A204.1 (cell line): ENCODE results near the gene VENTX.

Experiments used
- FAIRE-seq: peaks from 2 replicates; lab custom pipeline; 2012; peaks lifted over from hg19 to GRCh38; lab: Jason Lieb, UNC

VENTX gene

DNA sequence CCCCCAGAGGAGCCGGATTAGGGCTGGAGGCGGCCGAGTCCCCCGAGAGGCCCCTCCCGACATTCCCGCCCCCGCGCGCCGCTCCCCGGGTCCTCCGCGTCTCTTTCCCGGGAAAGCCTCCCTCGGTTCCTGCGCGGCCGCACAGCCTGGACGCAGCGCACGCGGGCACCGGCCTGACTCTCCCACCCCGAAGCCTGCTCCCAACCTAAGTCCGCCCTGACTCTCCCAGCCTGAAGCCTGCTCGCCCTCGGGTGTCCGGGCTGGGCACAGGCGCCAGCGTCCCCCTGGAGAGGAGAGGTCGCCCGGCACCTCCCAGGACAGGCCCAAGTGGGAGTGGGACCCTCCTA is 441 bp upstream of the VENTX start:
- FAIRE-seq = no peak

DNA sequence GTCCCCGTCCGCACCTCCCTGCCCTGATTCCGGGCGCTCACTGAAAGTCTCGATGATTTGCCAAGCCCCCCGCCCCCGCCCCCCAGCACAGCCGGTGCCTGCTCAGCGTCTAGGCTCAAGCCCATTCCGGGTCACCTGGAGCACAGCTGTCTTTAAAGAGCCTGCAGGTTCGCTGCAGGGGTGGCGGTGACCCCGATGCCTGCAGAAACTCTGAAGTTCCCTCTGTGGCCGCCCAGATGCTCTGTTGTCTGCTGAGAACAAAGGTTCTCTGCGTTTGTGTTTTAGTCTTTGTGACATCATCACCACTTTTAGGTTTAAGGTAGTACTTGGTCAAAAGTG is 780 bp downstream of the VENTX start:
- FAIRE-seq = no peak

DNA sequence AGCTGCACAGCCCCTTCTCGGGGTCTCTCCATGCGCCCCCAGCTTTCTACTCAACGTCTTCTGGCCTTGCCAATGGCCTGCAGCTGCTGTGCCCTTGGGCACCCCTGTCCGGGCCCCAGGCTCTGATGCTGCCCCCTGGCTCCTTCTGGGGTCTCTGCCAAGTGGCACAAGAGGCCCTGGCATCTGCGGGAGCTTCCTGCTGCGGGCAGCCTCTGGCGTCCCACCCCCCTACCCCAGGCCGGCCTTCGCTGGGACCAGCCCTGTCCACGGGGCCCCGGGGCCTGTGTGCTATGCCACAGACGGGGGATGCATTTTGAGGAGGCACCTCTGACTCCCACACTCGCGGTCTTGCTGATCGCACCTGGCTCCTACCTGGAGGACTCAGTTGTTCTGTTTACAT is 2.3 kb downstream of the VENTX start:
- FAIRE-seq = no peak

GRCh38 chr10:133241501-133242205 is 4.0 kb downstream of the VENTX start:
- no peak for FAIRE-seq

- no peak for FAIRE-seq
Measured at GRCh38 chr10:133242611-133243356, 5.1 kb downstream of the VENTX start.

GRCh38 chr10:133243593-133243992 is 5.9 kb downstream of the VENTX start:
- FAIRE-seq = no peak

- no peak for FAIRE-seq
Measured at GRCh38 chr10:133245439-133246235, 8.0 kb downstream of the VENTX start.

DNA sequence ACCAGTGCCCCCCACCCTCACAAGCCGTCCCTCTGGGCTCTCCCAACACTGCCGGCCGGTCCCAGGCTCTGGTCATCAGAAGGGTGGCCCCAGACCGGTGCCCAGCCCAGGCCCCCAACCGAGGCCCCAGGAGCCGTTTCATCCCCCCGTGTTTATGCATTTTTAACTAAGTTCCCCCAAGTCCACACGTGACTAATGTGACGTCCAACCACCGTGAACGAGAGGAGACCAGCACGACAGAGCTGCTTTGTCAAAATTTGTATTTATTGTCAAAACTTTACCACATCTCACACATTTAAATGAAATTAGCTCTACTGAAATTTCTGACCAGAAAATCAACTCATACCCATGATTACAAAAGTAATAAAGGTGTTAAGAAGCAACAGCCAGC is 8.6 kb downstream of the VENTX start:
- no peak for FAIRE-seq

- FAIRE-seq = no peak
Measured at GRCh38 chr10:133247681-133248333, 10.2 kb downstream of the VENTX start.

GRCh38 chr10:133248334-133248715 is 10.7 kb downstream of the VENTX start:
- no peak for FAIRE-seq

GRCh38 chr10:133249094-133249780 is 11.6 kb downstream of the VENTX start:
- no peak for FAIRE-seq

DNA sequence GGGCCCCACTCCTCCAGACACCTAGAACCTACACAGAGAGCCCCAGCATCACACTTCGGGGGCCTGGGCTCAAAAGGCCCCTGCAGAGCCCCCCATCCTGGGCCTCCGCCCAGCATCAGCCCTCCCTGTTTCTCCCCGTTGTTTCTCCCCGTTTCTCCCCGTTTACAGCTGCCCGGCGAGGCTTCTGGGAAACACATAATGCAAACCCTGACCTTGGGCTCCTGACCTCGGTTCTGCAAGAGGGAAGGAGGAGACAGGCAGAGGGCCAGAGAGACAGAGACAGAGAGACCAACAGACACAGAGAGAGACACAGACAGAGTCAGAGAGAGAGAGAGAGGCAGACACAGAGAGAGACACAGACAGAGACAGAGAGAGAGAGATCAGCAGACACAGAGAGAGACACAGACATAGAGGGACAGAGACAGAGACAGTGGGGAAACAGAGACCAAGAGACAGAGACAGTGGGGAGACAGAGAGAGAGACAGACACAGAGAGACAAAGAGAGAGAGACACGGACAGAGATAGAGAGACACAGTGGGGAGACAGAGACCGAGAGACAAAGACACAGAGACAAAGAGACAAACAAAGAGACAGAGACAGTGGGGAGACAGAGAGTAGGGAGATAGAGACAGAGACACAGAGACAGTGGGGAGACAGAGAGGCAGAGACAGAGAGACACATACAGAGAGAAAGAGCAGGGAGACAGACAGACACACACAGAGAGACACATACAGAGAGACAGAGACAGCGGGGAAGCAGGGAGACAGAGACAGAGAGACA is 12.5 kb downstream of the VENTX start:
- no peak for FAIRE-seq

- FAIRE-seq = no peak
Measured at GRCh38 chr10:133251388-133252222, 13.9 kb downstream of the VENTX start.

DNA sequence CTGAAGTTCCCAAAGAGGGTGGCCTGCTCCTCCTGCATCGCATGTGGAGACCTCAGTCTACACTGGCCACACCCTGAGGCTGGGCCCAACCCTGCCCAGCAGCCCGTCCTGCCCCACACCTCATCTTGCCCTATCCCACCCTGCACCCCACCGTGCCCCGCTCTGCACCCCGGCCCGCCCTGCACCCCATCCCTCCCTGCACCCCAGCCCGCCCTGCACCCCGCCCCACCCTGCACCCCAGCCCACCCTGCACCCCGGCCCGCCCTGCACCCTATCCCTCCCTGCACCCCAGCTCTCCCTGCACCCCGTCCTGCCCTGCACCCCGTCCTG is 14.5 kb downstream of the VENTX start:
- FAIRE-seq = no peak

DNA sequence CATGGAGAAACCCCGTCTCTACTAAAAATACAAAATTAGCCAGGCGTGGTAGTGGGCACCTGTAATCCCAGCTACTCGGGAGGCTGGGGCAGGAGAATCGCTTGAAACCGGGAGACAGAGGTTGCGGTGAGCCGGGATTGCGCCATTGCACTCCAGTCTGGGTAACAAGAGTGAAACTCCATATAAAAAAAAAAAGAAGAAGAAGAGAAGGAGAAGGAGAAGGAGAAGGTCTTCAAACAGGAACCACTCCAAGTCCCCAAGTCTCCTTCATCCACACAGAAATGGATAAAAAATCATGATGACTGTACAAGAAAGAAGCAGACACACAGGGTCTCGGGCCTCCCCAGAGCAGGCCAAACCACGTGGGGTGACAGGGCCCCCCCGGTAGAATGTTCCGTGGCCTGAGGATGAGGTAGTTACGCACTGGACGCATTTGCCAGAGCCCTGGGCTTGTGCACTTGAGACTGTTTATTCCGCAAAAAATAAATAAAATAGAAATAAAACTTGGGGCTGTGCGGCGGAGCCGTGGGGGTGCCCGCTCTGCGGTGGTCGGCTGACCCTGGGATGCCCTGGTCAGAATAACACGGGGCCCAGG is 15.8 kb downstream of the VENTX start:
- FAIRE-seq = no peak

DNA sequence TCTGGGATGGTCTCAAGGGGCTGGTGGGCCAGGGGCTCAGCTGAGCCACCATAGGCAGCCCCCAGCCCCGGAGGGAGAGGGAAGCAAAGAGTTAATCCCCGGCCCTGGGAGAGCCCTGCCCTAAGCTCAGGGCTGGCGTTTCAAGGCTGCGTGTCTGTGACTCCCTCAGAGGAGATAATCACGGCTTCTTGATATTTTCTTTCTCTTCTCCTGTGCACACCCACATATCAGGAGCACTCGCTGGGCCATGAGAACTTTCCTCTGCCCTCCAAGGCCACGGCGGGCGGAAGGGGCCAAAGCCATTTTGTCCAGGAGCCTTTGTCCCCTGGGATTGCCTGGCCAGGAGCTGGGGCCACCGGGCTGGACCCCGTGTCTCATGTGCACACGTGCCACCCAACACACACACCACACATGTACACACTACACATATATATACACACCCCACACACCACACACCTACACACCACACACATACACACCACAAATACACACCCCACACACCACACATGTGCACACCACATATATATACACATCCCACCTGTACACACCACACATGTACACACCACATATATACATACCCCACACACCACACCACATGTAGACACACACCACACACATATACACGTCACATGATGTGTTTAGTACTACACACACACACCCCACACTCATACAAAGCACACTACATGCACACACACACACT is 16.9 kb downstream of the VENTX start:
- no peak for FAIRE-seq

GRCh38 chr10:133255323-133255722 is 17.7 kb downstream of the VENTX start:
- no peak for FAIRE-seq

- no peak for FAIRE-seq
Measured at GRCh38 chr10:133257489-133258065, 19.9 kb downstream of the VENTX start.

- no peak for FAIRE-seq
Measured at GRCh38 chr10:133258066-133258817, 20.6 kb downstream of the VENTX start.
